Hepatocyte (in vitro differentiated cells): Measurements from ENCODE around the gene PPP1R27.

Experiments used
- CTCF ChIP-seq: fragments of 200-600 bp; sonication (generic); IDR thresholded peaks from 2 replicates; pipeline ENCODE4 v1.5.1; 2016; ENCODE audit warnings: antibody characterized with exemption, mild to moderate bottlenecking; ENCODE audit not compliant: poor library complexity
- EZH2 ChIP-seq: fragments of 200-600 bp; sonication (generic); IDR thresholded peaks from 2 replicates; pipeline ENCODE4 v1.6.1; 2016; ENCODE audit warnings: antibody characterized with exemption, mild to moderate bottlenecking, borderline replicate concordance
- EZH2phosphoT487 ChIP-seq: fragments of 200-600 bp; sonication (generic); IDR thresholded peaks from one replicate; pipeline ENCODE4 v1.6.1; 2018; ENCODE audit warnings: antibody characterized with exemption, mild to moderate bottlenecking, low read depth, moderate library complexity; ENCODE audit not compliant: unreplicated experiment, severe bottlenecking

- TF ChIP-seq CTCF: no peak
- no peak for TF ChIP-seq EZH2phosphoT487
- TF ChIP-seq EZH2: no peak
Measured at GRCh38 chr17:81822312-81822637, 12.6 kb downstream of the PPP1R27 start.
